ENCODE measurements around the gene PDIA5. TPM values are rescaled to one million over a fixed set of nuclear protein-coding genes. Genes with fewer than 3 reads are reported as not detected.

Gene PDIA5
- total RNA-seq, 1 experiment from 2014 or later, result 41.5 TPM

- no peak for TF ChIP-seq CBFB (CRISPR knock-in tag; IDR thresholded peaks at IDR 0.05; ENCODE audit: low read depth)
- no peak for TF ChIP-seq ZNF317 (CRISPR knock-in tag; IDR thresholded peaks at IDR 0.05; ENCODE audit: borderline replicate concordance, low read depth)
- no peak for TF ChIP-seq RELA (CRISPR knock-in tag; IDR thresholded peaks at IDR 0.05; ENCODE audit: borderline replicate concordance)
- no peak for TF ChIP-seq MLX (CRISPR knock-in tag; IDR thresholded peaks at IDR 0.05)
- no peak for TF ChIP-seq STAT6 (CRISPR knock-in tag; conservative IDR thresholded peaks at IDR 0.05; ENCODE audit: low read depth)
- TF ChIP-seq ZSCAN18 (CRISPR knock-in tag; IDR thresholded peaks at IDR 0.05), result no peak
- no peak for TF ChIP-seq FOXK1 (CRISPR knock-in tag; IDR thresholded peaks at IDR 0.05)
- no peak for TF ChIP-seq ATF2 (CRISPR knock-in tag; IDR thresholded peaks at IDR 0.05; ENCODE audit: borderline replicate concordance, low read depth)
- no peak for TF ChIP-seq IRF1 (CRISPR knock-in tag; IDR thresholded peaks at IDR 0.05)
- no peak for TF ChIP-seq ATF6 (CRISPR knock-in tag; IDR thresholded peaks at IDR 0.05)
- no peak for TF ChIP-seq JUN (CRISPR knock-in tag; IDR thresholded peaks at IDR 0.05)
- TF ChIP-seq ELF4 (CRISPR knock-in tag; IDR thresholded peaks at IDR 0.05; ENCODE audit: low read depth), result no peak
- no peak for TF ChIP-seq GTF2I (CRISPR knock-in tag; conservative IDR thresholded peaks at IDR 0.05)
- no peak for TF ChIP-seq KAT7 (CRISPR knock-in tag; IDR thresholded peaks at IDR 0.05; ENCODE audit: borderline replicate concordance)
- TF ChIP-seq ZNF121 (CRISPR knock-in tag; IDR thresholded peaks at IDR 0.05), result no peak
- CTCF ChIA-PET, result interaction anchor here (0.6 kb wide), 1 partner anchor 74 kb away, joined by 4 read pairs; no protein-coding TSS in a partner anchor
- POLR2A ChIA-PET, result no interaction called here
- Mint-ChIP-seq H3K4me3 (no peak overlapping the region), H3K27ac (no peak overlapping the region), H3K27me3 (ENCODE audit: low read depth) (peaks cover 36% of the 10 kb centered on the region), H3K9me3 (peaks cover 5% of the 10 kb centered on the region; the same call in 1 of the 2 replicates), H3K4me1 (peaks cover 7% of the 10 kb centered on the region), H3K36me3 (no peaks in the 10 kb centered on the region)
- DNase-seq (ENCODE audit: low spot score) (no peak), ATAC-seq (no peak)
These were observed 5.0 kb upstream of the PDIA5 start for GRCh38 chr3:123061856-123062255.

- POLR2A ChIA-PET, result no interaction called here
- DNase-seq (ENCODE audit: low spot score) (no peak), ATAC-seq (no peak)
- no peak overlapping the region for H3K27ac Mint-ChIP-seq
- peaks cover 36% of the 10 kb centered on the region for H3K27me3 Mint-ChIP-seq (ENCODE audit: low read depth)
- no peaks in the 10 kb centered on the region for H3K36me3 Mint-ChIP-seq
- CTCF ChIA-PET, result no interaction called here
- no peak for TF ChIP-seq FOXJ3 (CRISPR knock-in tag; IDR thresholded peaks at IDR 0.05; ENCODE audit: borderline replicate concordance)
- TF ChIP-seq ATF6 (CRISPR knock-in tag; IDR thresholded peaks at IDR 0.05), result no peak
- TF ChIP-seq CDX4 (CRISPR knock-in tag; IDR thresholded peaks at IDR 0.05; ENCODE audit: borderline replicate concordance), result no peak
- TF ChIP-seq MLX (CRISPR knock-in tag; IDR thresholded peaks at IDR 0.05), result no peak
- no peak for TF ChIP-seq ZNF281 (CRISPR knock-in tag; IDR thresholded peaks at IDR 0.05)
- no peak overlapping the region for H3K4me3 Mint-ChIP-seq
- peaks cover 5% of the 10 kb centered on the region; the same call in 1 of the 2 replicates for H3K9me3 Mint-ChIP-seq
- peaks cover 11% of the 10 kb centered on the region for H3K4me1 Mint-ChIP-seq
These were observed 3.8 kb upstream of the PDIA5 start for GRCh38 chr3:123063034-123063433.

All from WTC11 (cell line).